Neural cell (in vitro differentiated cells): ENCODE data around the gene MYPN. TPM values are rescaled to one million over a fixed set of nuclear protein-coding genes. Genes with fewer than 3 reads are reported as not detected.

Source experiments
- H2AFZ ChIP-seq: fragments of 200-600, 300-800 bp; sonication (generic), shearing (Covaris generic); 2 replicates; pipeline ENCODE4 v1.6.0; 2014; ENCODE audit warnings: low read depth, mild to moderate bottlenecking, antibody characterized with exemption, low read length, moderate library complexity
- H3F3A ChIP-seq: fragments of 200-600 bp; shearing (Covaris generic); 2 replicates; pipeline ENCODE4 v1.6.1; 2016; ENCODE audit warnings: mild to moderate bottlenecking, moderate library complexity, mixed read lengths, antibody characterized with exemption, low read length; ENCODE audit not compliant: insufficient read depth, poor library complexity, severe bottlenecking
- H3K27ac ChIP-seq: fragments of 200-600, 300-800 bp; sonication (generic), shearing (Covaris generic); 2 replicates; pipeline ENCODE4 v1.5.1; 2014; ENCODE audit warnings: mild to moderate bottlenecking, low read length, moderate library complexity
- H3K27me3 ChIP-seq: fragments of 300-800, 200-600 bp; sonication (generic), shearing (Covaris generic); 2 replicates; pipeline ENCODE4 v1.6.0; 2014; ENCODE audit warnings: mild to moderate bottlenecking, low read depth, low read length, moderate library complexity; ENCODE audit not compliant: insufficient read depth
- H3K36me3 ChIP-seq: fragments of 300-800, 200-600 bp; sonication (generic), shearing (Covaris generic); 2 replicates; pipeline ENCODE4 v1.5.1; 2014; ENCODE audit warnings: mild to moderate bottlenecking, antibody characterized with exemption, low read length, moderate library complexity; ENCODE audit not compliant: insufficient read depth
- H3K4me2 ChIP-seq: fragments of 300-800, 200-600 bp; sonication (generic), shearing (Covaris generic); 2 replicates; pipeline ENCODE4 v1.6.0; 2014; ENCODE audit warnings: mild to moderate bottlenecking, low read length
- H3K4me3 ChIP-seq: fragments of 300-800, 200-600 bp; sonication (generic), shearing (Covaris generic); 2 replicates; pipeline ENCODE4 v1.5.1; 2014; ENCODE audit warnings: mild to moderate bottlenecking, low read length, moderate library complexity
- H3K79me2 ChIP-seq: fragments of 200-600 bp; shearing (Covaris generic); replicated peaks from 2 replicates; pipeline ENCODE4 v1.6.0; 2014; ENCODE audit warnings: mild to moderate bottlenecking, low read length, moderate library complexity; ENCODE audit not compliant: insufficient read depth
- H3K9ac ChIP-seq: fragments of 300-800, 200-600 bp; sonication (generic), shearing (Covaris generic); 2 replicates; pipeline ENCODE4 v1.6.1; 2016; ENCODE audit warnings: mild to moderate bottlenecking, low read length, mixed read lengths
- H3K9me2 ChIP-seq: fragments of 200-600 bp; shearing (Covaris generic); 2 replicates; pipeline ENCODE4 v1.6.1; 2016; ENCODE audit warnings: mild to moderate bottlenecking, low read length, mixed read lengths; ENCODE audit not compliant: insufficient read depth
- H3K9me3 ChIP-seq: fragments of 200-600, 300-800 bp; sonication (generic), shearing (Covaris generic); 2 replicates; pipeline ENCODE4 v1.6.1; 2016; ENCODE audit warnings: mild to moderate bottlenecking, mixed run types, low read length, moderate library complexity, mixed read lengths
- H4K20me1 ChIP-seq: fragments of 200-600 bp; shearing (Covaris generic); 2 replicates; pipeline ENCODE4 v1.6.1; 2016; ENCODE audit warnings: mild to moderate bottlenecking, mixed run types; ENCODE audit not compliant: insufficient read depth
- EP300 ChIP-seq: fragments of 450-650 bp; conservative IDR thresholded peaks from 2 replicates; pipeline ENCODE4 v1.6.1; 2014; ENCODE audit warnings: antibody characterized with exemption, mild to moderate bottlenecking, moderate library complexity; ENCODE audit not compliant: poor library complexity, severe bottlenecking
- EZH2 ChIP-seq: fragments of 200-600, 300-800 bp; shearing (Covaris generic), sonication (generic); IDR thresholded peaks from 2 replicates; pipeline ENCODE4 v1.6.1; 2014; ENCODE audit warnings: antibody characterized with exemption, low read length, borderline replicate concordance, mild to moderate bottlenecking; ENCODE audit not compliant: insufficient read depth, poor library complexity, severe bottlenecking
- MXI1 ChIP-seq: fragments of 450-650 bp; conservative IDR thresholded peaks from 2 replicates; pipeline ENCODE4 v1.6.1; 2014; ENCODE audit warnings: antibody characterized with exemption, mild to moderate bottlenecking; ENCODE audit not compliant: poor library complexity, severe bottlenecking
- POLR2AphosphoS5 ChIP-seq: IDR thresholded peaks from 2 replicates; pipeline ENCODE4 v1.6.1; 2012
- RAD21 ChIP-seq: fragments of 450-650 bp; conservative IDR thresholded peaks from 2 replicates; pipeline ENCODE4 v1.6.1; 2014; ENCODE audit warnings: antibody characterized with exemption, mild to moderate bottlenecking, moderate library complexity
- SMC3 ChIP-seq: fragments of 450-650 bp; conservative IDR thresholded peaks from 2 replicates; pipeline ENCODE4 v1.6.1; 2014; ENCODE audit warnings: antibody characterized with exemption, mild to moderate bottlenecking, moderate library complexity; ENCODE audit not compliant: poor library complexity
- TAF1 ChIP-seq: IDR thresholded peaks from 2 replicates; pipeline ENCODE4 v1.6.1; 2012; ENCODE audit warnings: low read depth
- polyA plus RNA-seq: library from polyadenylated mRNA; depleted of rRNA; stranded (reverse); fragments of >200 nt; gene quantifications from 2 replicates; pipeline ENCODE4 v1.2.3, GENCODE V29; 2014
- TF ChIP-seq, protein P1 (sequence below): fragments of 450-650 bp; IDR thresholded peaks from 2 replicates; pipeline ENCODE4 v1.5.1; 2014; ENCODE audit warnings: antibody characterized with exemption, mild to moderate bottlenecking, moderate library complexity; ENCODE audit not compliant: poor library complexity, severe bottlenecking
- TF ChIP-seq, protein P2 (sequence below): IDR thresholded peaks from 2 replicates; pipeline ENCODE4 v1.6.1; 2012; ENCODE audit warnings: borderline replicate concordance

The MYPN gene
- polyA plus RNA-seq, 1 donor from 2014 or later = not detected

GRCh38 chr10:68095153-68095552 lies 14.1 kb upstream of the MYPN start:
- Histone ChIP-seq H3K9me2 (no peaks in the 10 kb centered on the region), H3K9ac (no peak overlapping the region)

DNA sequence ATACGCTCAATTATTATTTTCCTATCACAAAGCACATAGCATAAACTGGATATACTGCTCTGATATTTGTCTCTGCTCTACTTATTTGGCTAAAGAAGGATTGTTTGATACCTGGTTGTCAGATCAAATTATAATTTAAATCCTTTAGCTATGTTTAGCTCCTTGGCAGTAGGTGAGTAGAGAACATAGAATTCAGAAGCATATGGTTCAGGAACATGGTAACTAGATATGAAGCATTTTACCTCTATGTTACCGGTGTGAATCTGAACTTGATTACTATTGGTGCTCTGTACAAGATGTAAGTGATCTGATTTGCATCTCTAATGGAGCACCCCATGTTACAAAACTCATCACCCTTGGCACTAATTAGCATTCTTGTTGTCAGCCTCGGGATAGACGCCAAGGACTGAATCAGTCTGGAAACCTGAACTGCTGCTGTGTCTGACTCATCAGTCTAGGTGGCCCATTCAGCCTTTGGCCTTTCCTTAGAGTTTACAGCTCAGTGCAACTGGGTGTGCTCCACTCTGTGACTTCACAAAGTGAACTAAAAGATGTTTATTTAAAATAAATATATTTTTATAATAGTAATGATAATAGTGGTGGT lies 12.3 kb upstream of the MYPN start:
- Histone ChIP-seq H3K4me2 (no peak overlapping the region), H3K9ac (no peak overlapping the region)

More at GRCh38 chr10:68095153-68095552, 14.1 kb upstream of the MYPN start:
- no peaks in the 10 kb centered on the region for H3K9me3 ChIP-seq
- H3F3A ChIP-seq = no peaks in the 10 kb centered on the region
- H3K36me3 ChIP-seq = no peaks in the 10 kb centered on the region
- H3K79me2 ChIP-seq = no peaks in the 10 kb centered on the region
- H3K27ac ChIP-seq = no peak overlapping the region
- H3K4me2 ChIP-seq = no peak overlapping the region
- TF ChIP-seq, protein P1, sequence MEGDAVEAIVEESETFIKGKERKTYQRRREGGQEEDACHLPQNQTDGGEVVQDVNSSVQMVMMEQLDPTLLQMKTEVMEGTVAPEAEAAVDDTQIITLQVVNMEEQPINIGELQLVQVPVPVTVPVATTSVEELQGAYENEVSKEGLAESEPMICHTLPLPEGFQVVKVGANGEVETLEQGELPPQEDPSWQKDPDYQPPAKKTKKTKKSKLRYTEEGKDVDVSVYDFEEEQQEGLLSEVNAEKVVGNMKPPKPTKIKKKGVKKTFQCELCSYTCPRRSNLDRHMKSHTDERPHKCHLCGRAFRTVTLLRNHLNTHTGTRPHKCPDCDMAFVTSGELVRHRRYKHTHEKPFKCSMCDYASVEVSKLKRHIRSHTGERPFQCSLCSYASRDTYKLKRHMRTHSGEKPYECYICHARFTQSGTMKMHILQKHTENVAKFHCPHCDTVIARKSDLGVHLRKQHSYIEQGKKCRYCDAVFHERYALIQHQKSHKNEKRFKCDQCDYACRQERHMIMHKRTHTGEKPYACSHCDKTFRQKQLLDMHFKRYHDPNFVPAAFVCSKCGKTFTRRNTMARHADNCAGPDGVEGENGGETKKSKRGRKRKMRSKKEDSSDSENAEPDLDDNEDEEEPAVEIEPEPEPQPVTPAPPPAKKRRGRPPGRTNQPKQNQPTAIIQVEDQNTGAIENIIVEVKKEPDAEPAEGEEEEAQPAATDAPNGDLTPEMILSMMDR = no peak
- TF ChIP-seq SMC3 (no peak), POLR2AphosphoS5 (no peak), EP300 (no peak), EZH2 (no peak), MXI1 (no peak), RAD21 (no peak), TAF1 (no peak)
- TF ChIP-seq, protein P2, sequence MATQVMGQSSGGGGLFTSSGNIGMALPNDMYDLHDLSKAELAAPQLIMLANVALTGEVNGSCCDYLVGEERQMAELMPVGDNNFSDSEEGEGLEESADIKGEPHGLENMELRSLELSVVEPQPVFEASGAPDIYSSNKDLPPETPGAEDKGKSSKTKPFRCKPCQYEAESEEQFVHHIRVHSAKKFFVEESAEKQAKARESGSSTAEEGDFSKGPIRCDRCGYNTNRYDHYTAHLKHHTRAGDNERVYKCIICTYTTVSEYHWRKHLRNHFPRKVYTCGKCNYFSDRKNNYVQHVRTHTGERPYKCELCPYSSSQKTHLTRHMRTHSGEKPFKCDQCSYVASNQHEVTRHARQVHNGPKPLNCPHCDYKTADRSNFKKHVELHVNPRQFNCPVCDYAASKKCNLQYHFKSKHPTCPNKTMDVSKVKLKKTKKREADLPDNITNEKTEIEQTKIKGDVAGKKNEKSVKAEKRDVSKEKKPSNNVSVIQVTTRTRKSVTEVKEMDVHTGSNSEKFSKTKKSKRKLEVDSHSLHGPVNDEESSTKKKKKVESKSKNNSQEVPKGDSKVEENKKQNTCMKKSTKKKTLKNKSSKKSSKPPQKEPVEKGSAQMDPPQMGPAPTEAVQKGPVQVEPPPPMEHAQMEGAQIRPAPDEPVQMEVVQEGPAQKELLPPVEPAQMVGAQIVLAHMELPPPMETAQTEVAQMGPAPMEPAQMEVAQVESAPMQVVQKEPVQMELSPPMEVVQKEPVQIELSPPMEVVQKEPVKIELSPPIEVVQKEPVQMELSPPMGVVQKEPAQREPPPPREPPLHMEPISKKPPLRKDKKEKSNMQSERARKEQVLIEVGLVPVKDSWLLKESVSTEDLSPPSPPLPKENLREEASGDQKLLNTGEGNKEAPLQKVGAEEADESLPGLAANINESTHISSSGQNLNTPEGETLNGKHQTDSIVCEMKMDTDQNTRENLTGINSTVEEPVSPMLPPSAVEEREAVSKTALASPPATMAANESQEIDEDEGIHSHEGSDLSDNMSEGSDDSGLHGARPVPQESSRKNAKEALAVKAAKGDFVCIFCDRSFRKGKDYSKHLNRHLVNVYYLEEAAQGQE = no peak
- no peak overlapping the region for H3K4me3 ChIP-seq
- no peaks in the 10 kb centered on the region for H3K27me3 ChIP-seq
- no peaks in the 10 kb centered on the region for H4K20me1 ChIP-seq
- H2AFZ ChIP-seq = no peak overlapping the region

More for the DNA sequence above, 12.3 kb upstream of the MYPN start:
- TF ChIP-seq EP300 (no peak), MXI1 (no peak), TAF1 (no peak), POLR2AphosphoS5 (no peak), SMC3 (no peak), EZH2 (no peak), RAD21 (no peak)
- TF ChIP-seq, protein P1 = no peak
- TF ChIP-seq, protein P2 = no peak
- H3K27ac ChIP-seq = no peak overlapping the region
- no peak overlapping the region for H3K4me3 ChIP-seq
- no peaks in the 10 kb centered on the region for H3K27me3 ChIP-seq
- no peaks in the 10 kb centered on the region for H3F3A ChIP-seq
- H3K9me3 ChIP-seq = no peaks in the 10 kb centered on the region
- H3K79me2 ChIP-seq = no peaks in the 10 kb centered on the region
- no peaks in the 10 kb centered on the region for H4K20me1 ChIP-seq
- H2AFZ ChIP-seq = no peak overlapping the region
- H3K9me2 ChIP-seq = no peaks in the 10 kb centered on the region
- H3K36me3 ChIP-seq = no peaks in the 10 kb centered on the region
